HepG2 (cell line): Measurements from ENCODE around the gene SBK2. TPM values are rescaled to one million over a fixed set of nuclear protein-coding genes. Genes with fewer than 3 reads are reported as not detected.

Source experiments
- ATAC-seq: fragments of 200-7000 bp; cut with Tn5 transposase; 3 replicates; pipeline ENCODE4 v1.9.1; 2020; ENCODE audit warnings: mild to moderate bottlenecking, moderate library complexity
- BruUV-seq: library from RNA; stranded (reverse); fragments of 400-500 nt; replicated peaks from 2 replicates; lab custom pipeline; 2021; lab: Mats Ljungman, UMichigan
- CTCF ChIA-PET: fragments of 300-600 bp; formaldehyde crosslinking; extraction: SDS; loops from one replicate; lab custom pipeline; 2021; ENCODE audit warnings: low total read pairs, inconsistent platforms, low intra/inter-chr PET ratio; lab: Yijun Ruan, JAX
- POLR2A ChIA-PET: fragments of 350-600 bp; sonication (Branson Sonifier 250); formaldehyde crosslinking; loops from one replicate; lab custom pipeline; 2020; ENCODE audit warnings: antibody characterized with exemption, inconsistent platforms; lab: Yijun Ruan, JAX
- DNase-seq: peaks from one replicate; pipeline ENCODE4 v3.0.0-alpha.2; 2015; ENCODE audit warnings: low spot score
- FAIRE-seq: peaks from 3 replicates; lab custom pipeline; 2011; peaks lifted over from hg19 to GRCh38; lab: Jason Lieb, UNC
- H2AFZ ChIP-seq: one replicate; pipeline ENCODE4 v1.6.1; 2011; ENCODE audit warnings: low read length, inconsistent platforms
- H3K27ac ChIP-seq: fragments of 300-600 bp; 3 replicates; pipeline ENCODE4 v1.8.0; 2011; ENCODE audit warnings: mixed run types, mild to moderate bottlenecking, mixed read lengths, low read length, inconsistent platforms; ENCODE audit not compliant: insufficient read depth; ENCODE audit errors: extremely low read length
- H3K27me3 ChIP-seq, 2 experiments: fragments of 200-600 bp in 1 of 2; 2 replicates in 1 of 2; 3 replicates in 1 of 2; pipeline versions ENCODE4 v1.6.0 to v1.8.0; 2011; ENCODE audit warnings: low read length in 2 of 2, mild to moderate bottlenecking in 2 of 2, moderate library complexity in 2 of 2, inconsistent platforms in 1 of 2; ENCODE audit not compliant: insufficient read depth in 2 of 2, control insufficient read depth in 1 of 2
- H3K36me3 ChIP-seq, 2 experiments: fragments of 200-600 bp in 1 of 2; replicated peaks in 1 of 2; 2 replicates in 1 of 2; 3 replicates in 1 of 2; pipeline versions ENCODE4 v1.5.1 to v1.8.0; 2011; ENCODE audit warnings: low read length in 2 of 2, inconsistent platforms in 1 of 2; ENCODE audit not compliant: insufficient read depth in 2 of 2, control insufficient read depth in 1 of 2
- H3K4me1 ChIP-seq: 2 replicates; pipeline ENCODE4 v1.5.1; 2012; ENCODE audit warnings: low read length, inconsistent platforms; ENCODE audit not compliant: insufficient read depth
- H3K4me2 ChIP-seq: 2 replicates; pipeline ENCODE4 v1.6.0; 2011; ENCODE audit warnings: low read depth, low read length, inconsistent platforms
- H3K4me3 ChIP-seq, 3 experiments: fragments of 200-600 bp in 1 of 3; sonication (generic), shearing (Covaris generic) in 1 of 3; replicated peaks in 1 of 3; 2 replicates each; pipeline ENCODE4 v1.5.1; 2011 to 2016; ENCODE audit warnings: low read length in 3 of 3, inconsistent platforms in 2 of 3, low read depth in 2 of 3, mild to moderate bottlenecking in 2 of 3, control low read depth in 1 of 3, mixed read lengths in 1 of 3; ENCODE audit not compliant: insufficient read depth in 1 of 3
- H3K79me2 ChIP-seq: one replicate; pipeline ENCODE4 v1.6.1; 2011; ENCODE audit warnings: low read length, inconsistent platforms; ENCODE audit not compliant: insufficient read depth
- H3K9ac ChIP-seq: 2 replicates; pipeline ENCODE4 v1.6.0; 2011; ENCODE audit warnings: mild to moderate bottlenecking, low read depth, low read length, inconsistent platforms; ENCODE audit not compliant: insufficient read depth
- H3K9me3 ChIP-seq: 2 replicates; pipeline ENCODE4 v1.5.1; 2012; ENCODE audit warnings: mild to moderate bottlenecking, low read length
- H4K20me1 ChIP-seq: 2 replicates; pipeline ENCODE4 v1.6.0; 2011; ENCODE audit warnings: inconsistent platforms, mild to moderate bottlenecking, low read length, moderate library complexity; ENCODE audit not compliant: insufficient read depth
- MEF2D ChIP-seq: sonication (generic); formaldehyde crosslinking; IDR thresholded peaks from 2 replicates; pipeline ENCODE4 v1.5.1; 2020; ENCODE audit warnings: mild to moderate bottlenecking, missing genetic modification reagents
- PAF1 ChIP-seq: IDR thresholded peaks from 2 replicates; pipeline ENCODE4 v1.6.1; 2016; ENCODE audit warnings: missing genetic modification reagents, missing compliant biosample characterization
- PPARG ChIP-seq: conservative IDR thresholded peaks from 2 replicates; pipeline ENCODE4 v1.6.1; 2016; ENCODE audit warnings: missing biosample characterization, missing genetic modification reagents
- THAP11 ChIP-seq: IDR thresholded peaks from 2 replicates; pipeline ENCODE4 v1.6.1; 2016; ENCODE audit warnings: missing biosample characterization, missing genetic modification reagents
- ZNF674 ChIP-seq: sonication (generic); formaldehyde crosslinking; IDR thresholded peaks from 2 replicates; pipeline ENCODE4 v1.5.0; 2020; ENCODE audit warnings: low read depth, mild to moderate bottlenecking, missing genetic modification reagents
- ZNF768 ChIP-seq: sonication (generic); formaldehyde crosslinking; IDR thresholded peaks from 2 replicates; pipeline ENCODE4 v1.4.0; 2020; ENCODE audit warnings: missing genetic modification reagents
- WGBS: methylation state at CpG from one replicate; pipeline ENCODE4 v1.1.6; 2017; ENCODE audit warnings: low lambda C conversion rate; 5-methylcytosine and 5-hydroxymethylcytosine counted together
- in situ Hi-C: cut with HindIII; loops from 2 replicates; pipeline ENCODE4 v1.10.0; 2017; ENCODE audit warnings: low pct_unique_long_range_greater_than_20kb; ENCODE audit not compliant: extremely low pct_ligation_motif_present
- intact Hi-C: fragments of 100-400 bp; cut with micrococcal nuclease; formaldehyde crosslinking; loops from one replicate; pipeline ENCODE4 v1.10.0; 2022; ENCODE audit not compliant: unreplicated experiment
- polyA plus RNA-seq, 8 experiments: library from polyadenylated mRNA; depleted of rRNA in 3 of 8; stranded (reverse) in 7 of 8; unstranded in 1 of 8; fragments of >200 nt; fragmentation: Illumina TruSeq in 4 of 8; extraction: Trizol in 4 of 8; gene quantifications; 2 replicates each; pipeline versions ENCODE4 v1.2.1 to v1.2.3, GENCODE V29; 2011 to 2016; ENCODE audit warnings: low read depth in 4 of 8, missing spikeins in 1 of 8, mixed read lengths in 1 of 8; ENCODE audit not compliant: insufficient read depth in 1 of 8
- total RNA-seq, 5 experiments: library from RNA; depleted of rRNA; stranded (reverse); fragments of >200 nt; fragmentation: Illumina TruSeq; extraction: Trizol; gene quantifications; 2 replicates each; pipeline ENCODE4 v1.2.3, GENCODE V29; 2016; ENCODE audit warnings: low read depth in 1 of 5
- TF ChIP-seq, protein P1 (sequence below): sonication (generic); formaldehyde crosslinking; IDR thresholded peaks from 2 replicates; pipeline ENCODE4 v1.4.0; 2020; ENCODE audit warnings: mild to moderate bottlenecking, low read depth, missing genetic modification reagents

The SBK2 gene
- total and polyA plus RNA-seq, 2 of the 13 experiments (the other 11 are each of a cell fraction or from before 2014, with no cell fraction given) = 0.24 TPM; not detected in 1

DNA sequence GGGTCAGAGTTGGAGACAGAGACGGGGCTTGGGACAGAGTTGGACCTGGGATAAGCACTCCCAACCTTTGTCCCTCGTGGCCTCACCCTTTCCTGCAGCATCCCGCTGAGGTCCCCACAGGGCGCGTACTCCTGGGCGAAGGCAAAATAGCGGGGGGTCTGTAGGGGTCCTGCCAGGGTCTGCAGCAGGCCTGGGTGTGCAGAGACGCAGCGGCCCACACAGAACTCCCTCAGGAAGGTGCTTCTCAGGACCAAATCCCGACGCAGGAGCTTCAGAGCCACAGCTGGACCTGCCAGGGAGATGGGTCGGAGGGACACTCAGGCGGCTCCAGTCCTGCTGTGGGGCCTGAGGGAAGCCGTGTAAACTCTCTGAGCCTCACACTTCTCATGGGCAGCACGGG, 7.1 kb upstream of the SBK2 start:
- H3K9ac ChIP-seq = no peak overlapping the region
- in situ Hi-C loops (no loop called here), intact Hi-C loops (no loop called here)
- POLR2A ChIA-PET = interaction anchor here (0.7 to 1.2 kb wide), 2 partner anchors 9 to 426 kb away, joined by 3 to 6 read pairs; no protein-coding TSS in a partner anchor
- H3K4me2 ChIP-seq = no peak overlapping the region; the same call in 1 of the 2 replicates
- no peak overlapping the region for H3K27ac ChIP-seq
- ATAC-seq (no peak), DNase-seq (no peak), FAIRE-seq (no peak)
- no peaks in the 10 kb centered on the region for H3K9me3 ChIP-seq
- no peaks in the 10 kb centered on the region for H3K36me3 ChIP-seq
- no peaks in the 10 kb centered on the region for H3K79me2 ChIP-seq
- peaks cover 49% of the 10 kb centered on the region for H3K4me1 ChIP-seq
- H3K27me3 ChIP-seq = no peaks in the 10 kb centered on the region; a peak in 1 of 5 replicates
- CTCF ChIA-PET = no interaction called here
- H4K20me1 ChIP-seq = no peaks in the 10 kb centered on the region
- TF ChIP-seq MEF2D = no peak
- TF ChIP-seq THAP11 (CRISPR knock-in tag) = no peak
- peak; percentile 77; the same call in 1 of the 2 replicates for TF ChIP-seq ZNF768 (CRISPR knock-in tag)
- no peak overlapping the region for H3K4me3 ChIP-seq
- BruUV-seq = no TSS peak
- H2AFZ ChIP-seq = no peak overlapping the region
- 59% methylated on average over 5 of the region's 15 CpGs for WGBS

DNA sequence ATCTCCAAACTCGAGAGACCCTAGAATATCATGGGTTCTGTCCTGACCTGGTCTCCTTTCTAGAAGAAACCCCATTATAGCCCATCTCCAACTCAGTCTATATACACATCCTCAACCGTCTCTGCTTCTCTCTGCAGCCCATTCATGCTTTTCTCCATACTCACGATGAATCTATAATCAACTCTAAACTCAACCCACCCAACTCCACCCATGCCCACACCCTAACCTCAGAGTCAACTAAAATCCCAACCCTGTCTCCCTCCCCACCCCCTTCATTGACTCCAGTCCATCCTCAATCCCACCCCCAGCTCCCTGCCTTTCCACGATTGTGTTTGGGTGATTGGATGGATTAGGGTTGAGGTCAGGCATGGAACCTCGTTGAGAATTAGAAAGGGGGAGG, 6.6 kb upstream of the SBK2 start:
- no peaks in the 10 kb centered on the region for H4K20me1 ChIP-seq
- no peak overlapping the region; the same call in 1 of the 2 replicates for H3K4me2 ChIP-seq
- H3K4me3 ChIP-seq = no peak overlapping the region
- H2AFZ ChIP-seq = no peak overlapping the region
- ATAC-seq (no peak), DNase-seq (no peak)
- WGBS = 22% methylated on average over 5 of the region's 5 CpGs
- no TSS peak for BruUV-seq
- in situ Hi-C loops = no loop called here
- no peaks in the 10 kb centered on the region for H3K9me3 ChIP-seq
- peaks cover 45% of the 10 kb centered on the region for H3K4me1 ChIP-seq
- POLR2A ChIA-PET = interaction anchor here (0.7 kb wide), 1 partner anchor 426 kb away, joined by 3 read pairs; no protein-coding TSS in a partner anchor
- H3K79me2 ChIP-seq = no peaks in the 10 kb centered on the region
- no peaks in the 10 kb centered on the region for H3K36me3 ChIP-seq
- H3K27me3 ChIP-seq = no peaks in the 10 kb centered on the region; a peak in 1 of 5 replicates
- TF ChIP-seq PPARG (CRISPR knock-in tag) (no peak), ZNF674 (CRISPR knock-in tag) (no peak), PAF1 (CRISPR knock-in tag) (no peak)
- TF ChIP-seq, protein P1, sequence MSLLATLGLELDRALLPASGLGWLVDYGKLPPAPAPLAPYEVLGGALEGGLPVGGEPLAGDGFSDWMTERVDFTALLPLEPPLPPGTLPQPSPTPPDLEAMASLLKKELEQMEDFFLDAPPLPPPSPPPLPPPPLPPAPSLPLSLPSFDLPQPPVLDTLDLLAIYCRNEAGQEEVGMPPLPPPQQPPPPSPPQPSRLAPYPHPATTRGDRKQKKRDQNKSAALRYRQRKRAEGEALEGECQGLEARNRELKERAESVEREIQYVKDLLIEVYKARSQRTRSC (CRISPR knock-in tag) = no peak
- TF ChIP-seq, all 625 proteins: peak for 0
- intact Hi-C loops = no loop called here
- CTCF ChIA-PET = no interaction called here
- Histone ChIP-seq H3K9ac (no peak overlapping the region), H3K27ac (no peak overlapping the region)
- no peak for FAIRE-seq
